GM12878 (cell line): ENCODE data around the gene PRCP. TPM values are rescaled to one million over a fixed set of nuclear protein-coding genes. Genes with fewer than 3 reads are reported as not detected.
A peak's percentile ranks its signal among the peaks of the same experiment; 100 is the strongest.

Source experiments
- ASH2L ChIP-seq: fragments of 300-600, 200-600 bp; sonication (generic); IDR thresholded peaks from 2 replicates; pipeline ENCODE4 v1.6.1; 2017; ENCODE audit warnings: low read depth, mild to moderate bottlenecking, borderline replicate concordance
- BRCA1 ChIP-seq: IDR thresholded peaks from 2 replicates; pipeline ENCODE4 v1.6.1; 2011; ENCODE audit warnings: low read depth, low read length, improper control_type of control experiment
- DPF2 ChIP-seq: fragments of 450-650 bp; IDR thresholded peaks from 2 replicates; pipeline ENCODE4 v1.6.1; 2017; ENCODE audit warnings: mild to moderate bottlenecking
- EED ChIP-seq: sonication (generic); IDR thresholded peaks from 2 replicates; pipeline ENCODE4 v1.6.1; 2016; ENCODE audit warnings: antibody characterized with exemption, low read depth
- HDAC2 ChIP-seq: fragments of 200-600 bp; sonication (generic); IDR thresholded peaks from 2 replicates; pipeline ENCODE4 v1.6.1; 2017
- JUNB ChIP-seq: IDR thresholded peaks from 2 replicates; pipeline ENCODE4 v1.6.1; 2016; ENCODE audit warnings: antibody characterized with exemption, mild to moderate bottlenecking
- KDM1A ChIP-seq: fragments of 200-600 bp; sonication (generic); IDR thresholded peaks from 2 replicates; pipeline ENCODE4 v1.6.1; 2016; ENCODE audit warnings: borderline replicate concordance
- MXI1 ChIP-seq: fragments of 150-350 bp; IDR thresholded peaks from 2 replicates; pipeline ENCODE4 v1.6.1; 2011; ENCODE audit warnings: low read depth, mild to moderate bottlenecking, inconsistent platforms, low read length, improper control_type of control experiment
- MYB ChIP-seq: fragments of 150-350 bp; IDR thresholded peaks from 2 replicates; pipeline ENCODE4 v1.6.1; 2014; ENCODE audit warnings: mild to moderate bottlenecking, low read depth, low read length, borderline replicate concordance
- NFYB ChIP-seq: IDR thresholded peaks from 2 replicates; pipeline ENCODE4 v1.6.1; 2011; ENCODE audit warnings: low read depth, mild to moderate bottlenecking, low read length, improper control_type of control experiment, moderate library complexity; ENCODE audit not compliant: insufficient read depth
- NR2C2 ChIP-seq: IDR thresholded peaks from 2 replicates; pipeline ENCODE4 v1.6.1; 2011; ENCODE audit warnings: borderline replicate concordance, low read depth; ENCODE audit not compliant: control insufficient read depth, insufficient read length
- POLR2AphosphoS2 ChIP-seq: IDR thresholded peaks from 2 replicates; pipeline ENCODE4 v1.6.1; 2011; ENCODE audit warnings: low read depth, mild to moderate bottlenecking, low read length, improper control_type of control experiment, moderate library complexity
- RELA ChIP-seq: fragments of 450-650 bp; IDR thresholded peaks from 2 replicates; pipeline ENCODE4 v1.8.0; 2014; ENCODE audit warnings: borderline replicate concordance; ENCODE audit not compliant: partially characterized antibody
- SIX5 ChIP-seq: IDR thresholded peaks from 2 replicates; pipeline ENCODE4 v1.6.1; 2011; ENCODE audit warnings: mild to moderate bottlenecking, low read depth, low read length, moderate library complexity; ENCODE audit not compliant: severe bottlenecking
- SREBF1 ChIP-seq: IDR thresholded peaks from 2 replicates; pipeline ENCODE4 v1.6.1; 2012; ENCODE audit warnings: mild to moderate bottlenecking, low read length
- WRNIP1 ChIP-seq: IDR thresholded peaks from 2 replicates; pipeline ENCODE4 v1.6.1; 2011; ENCODE audit warnings: low read depth, low read length, improper control_type of control experiment, borderline replicate concordance
- polyA plus RNA-seq, 11 experiments: library from polyadenylated mRNA; depleted of rRNA in 4 of 11; unstranded in 6 of 11; stranded (reverse) in 5 of 11; fragments of >200 nt; fragmentation: Nextera tagmentation in 4 of 11; fragmentation: Illumina TruSeq in 1 of 11; extraction: Ambion mirVana in 4 of 11; extraction: Trizol in 1 of 11; gene quantifications; 1 replicate in 1 of 11; 2 replicates in 10 of 11; pipeline versions ENCODE4 v1.2.1 to v1.2.3, GENCODE V29; 2011 to 2016; ENCODE audit warnings: inconsistent platforms in 2 of 11, missing spikeins in 2 of 11, low read depth in 1 of 11
- total RNA-seq, 4 experiments: library from RNA; depleted of rRNA in 3 of 4; stranded (reverse); fragments of >200 nt in 3 of 4; fragmentation: Illumina TruSeq in 1 of 4; extraction: Trizol in 1 of 4; gene quantifications; 2 replicates each; pipeline versions ENCODE4 v1.2.1 to v1.2.3, GENCODE V29; 2013 to 2021
- TF ChIP-seq, protein P1 (sequence below): fragments of 450-650 bp; conservative IDR thresholded peaks from 2 replicates; pipeline ENCODE4 v1.6.1; 2017; ENCODE audit warnings: mild to moderate bottlenecking, moderate library complexity
- TF ChIP-seq, protein P2 (sequence below): fragments of 150-350 bp; IDR thresholded peaks from 2 replicates; pipeline ENCODE4 v1.6.1; 2016; ENCODE audit warnings: low read depth, low read length
- TF ChIP-seq, protein P3 (sequence below): fragments of 450-650 bp; IDR thresholded peaks from 2 replicates; pipeline ENCODE4 v1.6.1; 2016; ENCODE audit warnings: mild to moderate bottlenecking, moderate library complexity, borderline replicate concordance

Gene PRCP
- total and polyA plus RNA-seq, 10 of the 15 experiments (the other 5 are each of a cell fraction or from before 2014, with no cell fraction given) = 14.9 to 43.6 (median 20.0) TPM

DNA sequence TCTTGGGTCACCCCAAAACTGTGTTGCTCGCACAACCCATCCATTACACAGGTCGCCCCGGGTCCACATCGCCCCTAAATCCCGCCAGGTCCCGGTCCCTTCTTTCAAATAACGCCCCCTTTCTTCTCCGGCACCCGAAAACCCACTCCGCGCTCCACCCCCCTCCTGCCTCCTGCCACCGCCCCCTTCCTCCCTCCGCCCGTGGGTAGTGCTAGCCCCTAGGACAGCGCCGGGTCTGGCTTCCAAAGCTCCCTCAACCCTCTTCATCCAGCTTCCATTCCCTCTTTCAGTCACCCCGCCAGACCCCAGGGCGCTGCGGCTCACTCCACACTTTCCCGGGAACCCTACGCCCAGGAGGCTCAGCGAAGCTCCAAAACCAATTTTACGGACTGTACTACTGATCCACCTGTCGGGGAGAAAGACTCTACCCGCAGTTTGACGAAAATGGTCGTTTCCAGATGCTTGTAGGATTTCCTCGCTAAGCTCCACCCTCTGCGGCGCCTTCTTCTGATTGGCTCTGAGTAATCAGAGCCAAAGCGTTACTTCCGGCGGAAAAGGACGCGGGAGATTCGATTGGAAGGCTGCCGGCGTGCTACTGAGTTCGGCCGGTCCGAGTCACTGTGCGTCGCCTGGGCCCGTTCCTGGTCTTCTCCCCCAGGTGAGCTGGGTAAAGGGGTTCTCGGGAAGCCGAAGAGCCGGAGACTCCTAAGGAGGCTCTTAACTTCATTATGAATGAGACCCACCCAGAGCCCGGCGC, 1.1 kb upstream of the PRCP start, which contains the start of gene DDIAS (continued):
- TF ChIP-seq BRCA1 = 0 out of 2 replicates have a peak, but pooled peaks have one; percentile 11
- TF ChIP-seq, protein P1, sequence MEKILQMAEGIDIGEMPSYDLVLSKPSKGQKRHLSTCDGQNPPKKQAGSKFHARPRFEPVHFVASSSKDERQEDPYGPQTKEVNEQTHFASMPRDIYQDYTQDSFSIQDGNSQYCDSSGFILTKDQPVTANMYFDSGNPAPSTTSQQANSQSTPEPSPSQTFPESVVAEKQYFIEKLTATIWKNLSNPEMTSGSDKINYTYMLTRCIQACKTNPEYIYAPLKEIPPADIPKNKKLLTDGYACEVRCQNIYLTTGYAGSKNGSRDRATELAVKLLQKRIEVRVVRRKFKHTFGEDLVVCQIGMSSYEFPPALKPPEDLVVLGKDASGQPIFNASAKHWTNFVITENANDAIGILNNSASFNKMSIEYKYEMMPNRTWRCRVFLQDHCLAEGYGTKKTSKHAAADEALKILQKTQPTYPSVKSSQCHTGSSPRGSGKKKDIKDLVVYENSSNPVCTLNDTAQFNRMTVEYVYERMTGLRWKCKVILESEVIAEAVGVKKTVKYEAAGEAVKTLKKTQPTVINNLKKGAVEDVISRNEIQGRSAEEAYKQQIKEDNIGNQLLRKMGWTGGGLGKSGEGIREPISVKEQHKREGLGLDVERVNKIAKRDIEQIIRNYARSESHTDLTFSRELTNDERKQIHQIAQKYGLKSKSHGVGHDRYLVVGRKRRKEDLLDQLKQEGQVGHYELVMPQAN = peak; percentile 100
- no peak for TF ChIP-seq ASH2L
- TF ChIP-seq, protein P2, sequence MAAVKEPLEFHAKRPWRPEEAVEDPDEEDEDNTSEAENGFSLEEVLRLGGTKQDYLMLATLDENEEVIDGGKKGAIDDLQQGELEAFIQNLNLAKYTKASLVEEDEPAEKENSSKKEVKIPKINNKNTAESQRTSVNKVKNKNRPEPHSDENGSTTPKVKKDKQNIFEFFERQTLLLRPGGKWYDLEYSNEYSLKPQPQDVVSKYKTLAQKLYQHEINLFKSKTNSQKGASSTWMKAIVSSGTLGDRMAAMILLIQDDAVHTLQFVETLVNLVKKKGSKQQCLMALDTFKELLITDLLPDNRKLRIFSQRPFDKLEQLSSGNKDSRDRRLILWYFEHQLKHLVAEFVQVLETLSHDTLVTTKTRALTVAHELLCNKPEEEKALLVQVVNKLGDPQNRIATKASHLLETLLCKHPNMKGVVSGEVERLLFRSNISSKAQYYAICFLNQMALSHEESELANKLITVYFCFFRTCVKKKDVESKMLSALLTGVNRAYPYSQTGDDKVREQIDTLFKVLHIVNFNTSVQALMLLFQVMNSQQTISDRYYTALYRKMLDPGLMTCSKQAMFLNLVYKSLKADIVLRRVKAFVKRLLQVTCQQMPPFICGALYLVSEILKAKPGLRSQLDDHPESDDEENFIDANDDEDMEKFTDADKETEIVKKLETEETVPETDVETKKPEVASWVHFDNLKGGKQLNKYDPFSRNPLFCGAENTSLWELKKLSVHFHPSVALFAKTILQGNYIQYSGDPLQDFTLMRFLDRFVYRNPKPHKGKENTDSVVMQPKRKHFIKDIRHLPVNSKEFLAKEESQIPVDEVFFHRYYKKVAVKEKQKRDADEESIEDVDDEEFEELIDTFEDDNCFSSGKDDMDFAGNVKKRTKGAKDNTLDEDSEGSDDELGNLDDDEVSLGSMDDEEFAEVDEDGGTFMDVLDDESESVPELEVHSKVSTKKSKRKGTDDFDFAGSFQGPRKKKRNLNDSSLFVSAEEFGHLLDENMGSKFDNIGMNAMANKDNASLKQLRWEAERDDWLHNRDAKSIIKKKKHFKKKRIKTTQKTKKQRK = no peak
- 0 out of 2 replicates have a peak, but pooled peaks have one; percentile 24 for TF ChIP-seq EED
- TF ChIP-seq, protein P3, sequence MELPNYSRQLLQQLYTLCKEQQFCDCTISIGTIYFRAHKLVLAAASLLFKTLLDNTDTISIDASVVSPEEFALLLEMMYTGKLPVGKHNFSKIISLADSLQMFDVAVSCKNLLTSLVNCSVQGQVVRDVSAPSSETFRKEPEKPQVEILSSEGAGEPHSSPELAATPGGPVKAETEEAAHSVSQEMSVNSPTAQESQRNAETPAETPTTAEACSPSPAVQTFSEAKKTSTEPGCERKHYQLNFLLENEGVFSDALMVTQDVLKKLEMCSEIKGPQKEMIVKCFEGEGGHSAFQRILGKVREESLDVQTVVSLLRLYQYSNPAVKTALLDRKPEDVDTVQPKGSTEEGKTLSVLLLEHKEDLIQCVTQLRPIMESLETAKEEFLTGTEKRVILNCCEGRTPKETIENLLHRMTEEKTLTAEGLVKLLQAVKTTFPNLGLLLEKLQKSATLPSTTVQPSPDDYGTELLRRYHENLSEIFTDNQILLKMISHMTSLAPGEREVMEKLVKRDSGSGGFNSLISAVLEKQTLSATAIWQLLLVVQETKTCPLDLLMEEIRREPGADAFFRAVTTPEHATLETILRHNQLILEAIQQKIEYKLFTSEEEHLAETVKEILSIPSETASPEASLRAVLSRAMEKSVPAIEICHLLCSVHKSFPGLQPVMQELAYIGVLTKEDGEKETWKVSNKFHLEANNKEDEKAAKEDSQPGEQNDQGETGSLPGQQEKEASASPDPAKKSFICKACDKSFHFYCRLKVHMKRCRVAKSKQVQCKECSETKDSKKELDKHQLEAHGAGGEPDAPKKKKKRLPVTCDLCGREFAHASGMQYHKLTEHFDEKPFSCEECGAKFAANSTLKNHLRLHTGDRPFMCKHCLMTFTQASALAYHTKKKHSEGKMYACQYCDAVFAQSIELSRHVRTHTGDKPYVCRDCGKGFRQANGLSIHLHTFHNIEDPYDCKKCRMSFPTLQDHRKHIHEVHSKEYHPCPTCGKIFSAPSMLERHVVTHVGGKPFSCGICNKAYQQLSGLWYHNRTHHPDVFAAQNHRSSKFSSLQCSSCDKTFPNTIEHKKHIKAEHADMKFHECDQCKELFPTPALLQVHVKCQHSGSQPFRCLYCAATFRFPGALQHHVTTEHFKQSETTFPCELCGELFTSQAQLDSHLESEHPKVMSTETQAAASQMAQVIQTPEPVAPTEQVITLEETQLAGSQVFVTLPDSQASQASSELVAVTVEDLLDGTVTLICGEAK = peak; percentile 87; the same call in 1 of the 2 replicates
- no peak for TF ChIP-seq RELA
- no peak for TF ChIP-seq JUNB
- peak; percentile 42 for TF ChIP-seq SIX5
- TF ChIP-seq NR2C2 = no peak
- TF ChIP-seq KDM1A = no peak
- TF ChIP-seq MXI1 = peak; percentile 100
- peak; percentile 96 for TF ChIP-seq SREBF1
- TF ChIP-seq DPF2 = no peak
- TF ChIP-seq HDAC2 = peak; percentile 96
- TF ChIP-seq WRNIP1 = no peak
- no peak for TF ChIP-seq MYB
- no peak for TF ChIP-seq POLR2AphosphoS2
- TF ChIP-seq NFYB = peak; percentile 90
